Smooth muscle cell (in vitro differentiated cells): Measurements from ENCODE around the gene CCN5. TPM values are rescaled to one million over a fixed set of nuclear protein-coding genes. Genes with fewer than 3 reads are reported as not detected.
A peak's percentile ranks its signal among the peaks of the same experiment; 100 is the strongest.

ENCODE experiments used
- DNase-seq: peaks from one replicate; lab custom pipeline; 2025; ENCODE audit not compliant: unreplicated experiment; lab: John Stamatoyannopoulos, UW
- H2AFZ ChIP-seq: fragments of 200-600 bp; sonication (generic); 2 replicates; pipeline ENCODE4 v1.6.0; 2016; ENCODE audit warnings: antibody characterized with exemption, low read depth, mild to moderate bottlenecking
- H3F3A ChIP-seq: fragments of 200-600 bp; sonication (generic); 2 replicates; pipeline ENCODE4 v1.6.0; 2017; ENCODE audit warnings: antibody characterized with exemption, low read depth
- H3K27ac ChIP-seq: fragments of 200-600 bp; sonication (generic); 2 replicates; pipeline ENCODE4 v1.5.1; 2016; ENCODE audit warnings: low read depth, mild to moderate bottlenecking
- H3K27me3 ChIP-seq: fragments of 200-600 bp; sonication (generic); 2 replicates; pipeline ENCODE4 v1.6.1; 2016; ENCODE audit warnings: low read depth, mild to moderate bottlenecking
- H3K36me3 ChIP-seq: fragments of 200-600 bp; sonication (generic); 2 replicates; pipeline ENCODE4 v1.5.1; 2016; ENCODE audit warnings: low read depth
- H3K4me1 ChIP-seq: fragments of 200-600 bp; sonication (generic); 2 replicates; pipeline ENCODE4 v1.5.1; 2016; ENCODE audit warnings: low read depth
- H3K4me2 ChIP-seq: fragments of 200-600 bp; sonication (generic); 2 replicates; pipeline ENCODE4 v1.6.0; 2016; ENCODE audit warnings: mild to moderate bottlenecking
- H3K4me3 ChIP-seq: fragments of 200-600 bp; sonication (generic); 2 replicates; pipeline ENCODE4 v1.5.1; 2016; ENCODE audit warnings: mild to moderate bottlenecking
- H3K79me2 ChIP-seq: fragments of 200-600 bp; sonication (generic); 2 replicates; pipeline ENCODE4 v1.6.0; 2016; ENCODE audit warnings: low read depth, mild to moderate bottlenecking
- H3K9ac ChIP-seq: fragments of 200-600 bp; sonication (generic); 2 replicates; pipeline ENCODE4 v1.6.0; 2016; ENCODE audit warnings: low read depth
- H3K9me3 ChIP-seq: fragments of 200-600 bp; sonication (generic); replicated peaks from 2 replicates; pipeline ENCODE4 v1.5.1; 2016; ENCODE audit warnings: low read depth
- H4K20me1 ChIP-seq: fragments of 200-600 bp; sonication (generic); 2 replicates; pipeline ENCODE4 v1.6.0; 2016; ENCODE audit warnings: low read depth
- WGBS: methylation state at CpG from one replicate; pipeline ENCODE4 v1.1.7; 2016; ENCODE audit warnings: low lambda C conversion rate; 5-methylcytosine and 5-hydroxymethylcytosine counted together
- polyA plus RNA-seq: library from polyadenylated mRNA; unstranded; fragments of >200 nt; fragmentation: Nextera tagmentation; extraction: Ambion mirVana; gene quantifications from 2 replicates; pipeline ENCODE4 v1.2.1, GENCODE V29; 2016
- total RNA-seq: library from RNA; depleted of rRNA; stranded (reverse); fragments of >200 nt; gene quantifications from 2 replicates; pipeline ENCODE4 v1.2.3, GENCODE V29; 2014
- TF ChIP-seq, protein P1 (sequence below): fragments of 200-600 bp; sonication (generic); IDR thresholded peaks from 2 replicates; pipeline ENCODE4 v1.5.1; 2017; ENCODE audit warnings: borderline replicate concordance, mild to moderate bottlenecking, antibody characterized with exemption; ENCODE audit not compliant: insufficient read depth, poor library complexity, severe bottlenecking

The CCN5 gene
- total and polyA plus RNA-seq, 2 experiments from 2014 or later = not detected

DNA sequence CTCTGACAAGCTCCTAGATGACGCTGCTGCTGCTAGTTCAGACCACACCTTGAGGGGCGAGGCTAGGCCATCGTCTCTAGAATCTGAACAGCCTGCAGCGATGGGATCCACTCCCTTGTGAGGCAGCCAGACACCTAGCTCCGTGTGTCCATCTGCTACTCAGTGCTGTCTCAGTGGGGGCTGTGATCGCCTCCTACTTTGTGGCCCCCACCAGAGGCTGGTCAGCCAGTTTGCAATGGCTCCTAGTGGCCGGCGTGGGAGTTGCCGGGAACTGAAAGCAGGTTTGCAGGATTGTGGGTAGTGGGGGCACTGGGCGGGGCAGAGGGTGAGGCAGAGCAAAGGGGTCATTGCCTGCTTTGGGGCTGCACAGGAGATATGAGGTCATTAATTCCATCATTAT is 2.8 kb downstream of the CCN5 start:
- Histone ChIP-seq H2AFZ (no peak overlapping the region), H3K27me3 (no peaks in the 10 kb centered on the region), H3K27ac (no peak overlapping the region), H4K20me1 (no peaks in the 10 kb centered on the region), H3K4me3 (no peak overlapping the region), H3K4me1 (no peaks in the 10 kb centered on the region), H3K4me2 (no peak overlapping the region), H3K36me3 (no peaks in the 10 kb centered on the region), H3K9me3 (no peaks in the 10 kb centered on the region), H3F3A (peaks cover 8% of the 10 kb centered on the region), H3K9ac (no peak overlapping the region), H3K79me2 (no peaks in the 10 kb centered on the region)
- WGBS = 71% methylated on average over 10 of the region's 10 CpGs
- TF ChIP-seq, protein P1, sequence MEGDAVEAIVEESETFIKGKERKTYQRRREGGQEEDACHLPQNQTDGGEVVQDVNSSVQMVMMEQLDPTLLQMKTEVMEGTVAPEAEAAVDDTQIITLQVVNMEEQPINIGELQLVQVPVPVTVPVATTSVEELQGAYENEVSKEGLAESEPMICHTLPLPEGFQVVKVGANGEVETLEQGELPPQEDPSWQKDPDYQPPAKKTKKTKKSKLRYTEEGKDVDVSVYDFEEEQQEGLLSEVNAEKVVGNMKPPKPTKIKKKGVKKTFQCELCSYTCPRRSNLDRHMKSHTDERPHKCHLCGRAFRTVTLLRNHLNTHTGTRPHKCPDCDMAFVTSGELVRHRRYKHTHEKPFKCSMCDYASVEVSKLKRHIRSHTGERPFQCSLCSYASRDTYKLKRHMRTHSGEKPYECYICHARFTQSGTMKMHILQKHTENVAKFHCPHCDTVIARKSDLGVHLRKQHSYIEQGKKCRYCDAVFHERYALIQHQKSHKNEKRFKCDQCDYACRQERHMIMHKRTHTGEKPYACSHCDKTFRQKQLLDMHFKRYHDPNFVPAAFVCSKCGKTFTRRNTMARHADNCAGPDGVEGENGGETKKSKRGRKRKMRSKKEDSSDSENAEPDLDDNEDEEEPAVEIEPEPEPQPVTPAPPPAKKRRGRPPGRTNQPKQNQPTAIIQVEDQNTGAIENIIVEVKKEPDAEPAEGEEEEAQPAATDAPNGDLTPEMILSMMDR = peak; percentile 29
- DNase-seq = no peak

DNA sequence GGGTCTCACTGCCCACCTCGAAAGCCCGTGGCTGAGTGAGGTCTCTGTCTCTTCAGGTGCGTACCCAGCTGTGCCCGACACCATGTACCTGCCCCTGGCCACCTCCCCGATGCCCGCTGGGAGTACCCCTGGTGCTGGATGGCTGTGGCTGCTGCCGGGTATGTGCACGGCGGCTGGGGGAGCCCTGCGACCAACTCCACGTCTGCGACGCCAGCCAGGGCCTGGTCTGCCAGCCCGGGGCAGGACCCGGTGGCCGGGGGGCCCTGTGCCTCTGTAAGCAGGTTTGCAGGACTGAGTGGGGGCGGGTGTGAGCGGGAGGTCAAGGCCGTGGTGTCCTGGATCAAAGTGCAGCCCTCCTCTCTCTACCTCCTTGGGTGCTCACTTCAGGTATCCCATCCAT is 4.7 kb downstream of the CCN5 start:
- no peaks in the 10 kb centered on the region for H3K79me2 ChIP-seq
- H3K36me3 ChIP-seq = no peaks in the 10 kb centered on the region
- H3K4me2 ChIP-seq = no peak overlapping the region
- no peak for DNase-seq
- H3K9me3 ChIP-seq = no peaks in the 10 kb centered on the region
- H2AFZ ChIP-seq = no peak overlapping the region
- TF ChIP-seq, protein P1 = no peak
- no peak overlapping the region for H3K9ac ChIP-seq
- no peaks in the 10 kb centered on the region for H3K4me1 ChIP-seq
- H3K4me3 ChIP-seq = no peak overlapping the region
- H3K27ac ChIP-seq = no peak overlapping the region
- peaks cover 8% of the 10 kb centered on the region for H3F3A ChIP-seq
- H4K20me1 ChIP-seq = no peaks in the 10 kb centered on the region
- WGBS = 93% methylated on average over 12 of the region's 19 CpGs
- no peaks in the 10 kb centered on the region for H3K27me3 ChIP-seq

DNA sequence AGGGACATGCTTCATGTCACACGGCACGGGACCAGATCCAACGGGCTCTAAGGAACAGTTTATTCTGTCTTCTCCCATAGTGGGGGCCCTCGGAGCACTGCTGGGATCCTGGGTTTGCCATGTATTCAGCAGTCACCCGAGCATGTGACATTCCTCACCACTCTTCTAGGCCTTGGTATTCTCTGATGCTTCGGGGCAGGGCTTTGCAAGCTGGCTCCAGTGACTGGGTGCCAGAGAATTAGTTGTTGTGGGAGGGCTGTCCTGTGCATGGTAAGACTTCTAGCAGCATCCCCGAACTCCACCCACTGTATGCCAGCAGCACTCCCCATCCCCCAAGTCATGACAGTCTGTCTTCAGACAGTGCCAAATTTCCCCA is 5.4 kb downstream of the CCN5 start:
- Histone ChIP-seq H3K4me3 (no peak overlapping the region), H4K20me1 (no peaks in the 10 kb centered on the region), H3K79me2 (no peaks in the 10 kb centered on the region), H3K27me3 (no peaks in the 10 kb centered on the region), H2AFZ (no peak overlapping the region), H3K27ac (peak overlapping the region; percentile 51), H3K9me3 (no peaks in the 10 kb centered on the region), H3K36me3 (no peaks in the 10 kb centered on the region), H3K9ac (no peak overlapping the region), H3K4me1 (no peaks in the 10 kb centered on the region), H3K4me2 (peak overlapping the region; percentile 43), H3F3A (peaks cover 8% of the 10 kb centered on the region)
- 55% methylated on average over 7 of the region's 7 CpGs for WGBS
- TF ChIP-seq, protein P1 = no peak
- DNase-seq = peak; percentile 10

DNA sequence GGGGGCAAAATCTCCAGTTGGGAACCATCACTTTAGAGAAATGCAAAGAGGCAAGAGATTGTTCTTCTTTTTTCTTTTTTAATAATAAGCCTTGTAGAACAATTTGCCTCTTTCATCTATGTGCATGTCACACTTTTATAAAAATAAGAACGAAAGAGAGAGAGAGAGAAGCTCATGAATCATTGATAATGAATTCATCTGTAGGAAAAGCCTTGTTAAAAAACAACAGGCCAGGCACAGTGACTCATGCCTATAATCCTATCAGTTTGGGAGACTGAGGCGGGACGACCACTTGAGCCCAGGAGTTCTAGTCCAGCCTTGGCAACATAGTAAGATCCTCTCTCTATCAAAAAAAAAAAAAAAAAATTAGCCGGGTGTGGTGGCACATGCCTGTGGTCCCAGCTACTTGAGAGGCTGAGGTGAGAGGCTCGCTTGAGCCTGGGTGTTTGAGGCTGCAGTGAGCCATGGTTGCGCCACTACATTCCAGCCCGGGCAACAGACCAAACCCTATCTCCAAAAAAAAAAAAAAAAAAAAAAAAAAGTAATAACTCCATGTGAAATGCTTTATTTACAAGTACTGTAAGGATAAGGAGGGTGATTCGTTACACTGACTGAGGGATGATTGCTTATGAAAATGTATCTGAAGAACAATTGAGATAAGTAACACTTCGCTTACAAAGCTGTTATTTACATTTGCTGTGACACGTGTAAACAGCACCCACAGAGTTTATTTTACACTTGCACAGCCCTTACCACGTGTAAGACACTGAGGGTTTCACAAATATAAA is 6.0 kb downstream of the CCN5 start:
- Histone ChIP-seq H3K27me3 (no peaks in the 10 kb centered on the region), H3K4me2 (peak overlapping the region; percentile 43), H3K9me3 (no peaks in the 10 kb centered on the region), H2AFZ (no peak overlapping the region), H3F3A (peaks cover 8% of the 10 kb centered on the region), H4K20me1 (no peaks in the 10 kb centered on the region), H3K4me3 (no peak overlapping the region), H3K9ac (no peak overlapping the region), H3K79me2 (no peaks in the 10 kb centered on the region), H3K27ac (peak overlapping the region; percentile 51), H3K36me3 (no peaks in the 10 kb centered on the region), H3K4me1 (no peaks in the 10 kb centered on the region)
- 31% methylated on average over 11 of the region's 11 CpGs for WGBS
- DNase-seq = no peak
- TF ChIP-seq, protein P1 = no peak
